Brain pericyte (primary cell): ENCODE results near the gene PRR11.
"Not testable (repeated sequence)": the region's sequence is repeated elsewhere in the genome, so short reads cannot be mapped to it uniquely, and the experiment has no call there.

Experiments used
- DNase-seq: peaks from one replicate; pipeline ENCODE4 v3.0.0-alpha.2; 2012; ENCODE audit warnings: low read depth, low spot score

The PRR11 gene

GRCh38 chr17:59151591-59151990, 4.0 kb upstream of the PRR11 start:
- DNase-seq, result no peak

- no peak for DNase-seq
Observed at GRCh38 chr17:59152925-59153324, 2.6 kb upstream of the PRR11 start.

- no peak for DNase-seq
Observed at GRCh38 chr17:59154292-59154720, 1.2 kb upstream of the PRR11 start.

GRCh38 chr17:59154721-59155438, 666 bp upstream of the PRR11 start, which contains the start of gene SKA2:
Gene SKA2 (minus strand): TSS chr17:59155186. CDS start chr17:59155163, 23 bp downstream.
- peak; percentile 100 for DNase-seq

GRCh38 chr17:59160157-59161025, 4.8 kb downstream of the PRR11 start:
- no peak for DNase-seq

GRCh38 chr17:59161477-59161876, 5.9 kb downstream of the PRR11 start:
- DNase-seq, result no peak

GRCh38 chr17:59165933-59166342, 10.4 kb downstream of the PRR11 start:
- no peak for DNase-seq

GRCh38 chr17:59167571-59168001, 12.0 kb downstream of the PRR11 start:
- DNase-seq, result no peak

GRCh38 chr17:59172436-59173004, 17.0 kb downstream of the PRR11 start:
- no peak for DNase-seq

GRCh38 chr17:59174671-59175070, 19.1 kb downstream of the PRR11 start:
- DNase-seq, result no peak

GRCh38 chr17:59175076-59175475, 19.5 kb downstream of the PRR11 start:
- no peak for DNase-seq

GRCh38 chr17:59178266-59178985, 22.9 kb downstream of the PRR11 start:
- DNase-seq, result no peak

GRCh38 chr17:59179601-59180000, 24.1 kb downstream of the PRR11 start:
- DNase-seq, result not testable (repeated sequence)

- no peak for DNase-seq
Observed at GRCh38 chr17:59180626-59181025, 25.1 kb downstream of the PRR11 start.

- no peak for DNase-seq
Observed at GRCh38 chr17:59181481-59181880, 25.9 kb downstream of the PRR11 start.

- DNase-seq, result no peak
Observed at GRCh38 chr17:59185997-59186396, 30.5 kb downstream of the PRR11 start.

- no peak for DNase-seq
Observed at GRCh38 chr17:59186850-59187249, 31.3 kb downstream of the PRR11 start.

GRCh38 chr17:59190806-59191205, 35.3 kb downstream of the PRR11 start:
- no peak for DNase-seq

GRCh38 chr17:59193336-59193862, 37.9 kb downstream of the PRR11 start:
- DNase-seq, result no peak

- DNase-seq, result no peak
Observed at GRCh38 chr17:59199398-59199797, 43.9 kb downstream of the PRR11 start.

GRCh38 chr17:59202320-59202719, 46.8 kb downstream of the PRR11 start:
- no peak for DNase-seq
